Body of pancreas (tissue), 4 donors: ENCODE data around the gene RAMP1.

ENCODE experiments used
- CTCF ChIP-seq, 7 experiments: fragments of 450-650 bp in 4 of 7; fragments of 200-600 bp in 3 of 7; sonication (generic) in 3 of 7; IDR thresholded peaks; one replicate each; pipeline ENCODE4 v1.5.1; 2016 to 2019; ENCODE audit warnings: antibody characterized with exemption in 7 of 7
- POLR2A ChIP-seq, 3 donors: fragments of 450-650 bp; IDR thresholded peaks; one replicate each; pipeline ENCODE4 v1.6.1; 2016; ENCODE audit warnings: antibody characterized with exemption in 3 of 3, mild to moderate bottlenecking in 2 of 3

GRCh38 chr2:237859082-237859433, 365 bp upstream of the RAMP1 start:
- TF ChIP-seq CTCF (IDR thresholded peaks at IDR 0.05) (no peak), POLR2A (IDR thresholded peaks at IDR 0.05) (peak in 1 of 3 donors; percentile 13)
